B cell (primary cell): ENCODE data around the gene INSR. TPM values are rescaled to one million over a fixed set of nuclear protein-coding genes. Genes with fewer than 3 reads are reported as not detected.

ENCODE experiments used
- ATAC-seq: fragments of 200-7000 bp; cut with Tn5 transposase; one replicate; pipeline ENCODE4 v1.10.0; 2021; ENCODE audit warnings: low read depth, mild to moderate bottlenecking, moderate number of reproducible peaks, moderate library complexity
- CTCF ChIA-PET: fragments of 350-600 bp; sonication (Branson Sonifier 250); formaldehyde crosslinking; loops from one replicate; lab custom pipeline; 2021; ENCODE audit warnings: antibody characterized with exemption, inconsistent platforms; lab: Charles Lee
- POLR2A ChIA-PET: fragments of 350-600 bp; sonication (Branson Sonifier 250); formaldehyde crosslinking; loops from one replicate; lab custom pipeline; 2021; ENCODE audit warnings: antibody characterized with exemption; lab: Charles Lee
- DNase-seq: peaks from one replicate; pipeline ENCODE4 v3.0.0; 2013
- H2AFZ ChIP-seq: 2 replicates; pipeline ENCODE4 v1.6.1; 2012; ENCODE audit warnings: mild to moderate bottlenecking, low read depth, low read length; ENCODE audit not compliant: insufficient read depth, poor library complexity, severe bottlenecking
- H3K27ac ChIP-seq, 2 donors: 1 replicate in 1 of 2; 2 replicates in 1 of 2; pipeline ENCODE4 v1.5.1; 2012 to 2013; ENCODE audit warnings: low read length in 2 of 2, mild to moderate bottlenecking in 2 of 2, moderate library complexity in 1 of 2
- H3K27me3 ChIP-seq, 4 experiments: fragments of 200-600 bp in 1 of 4; sonication (generic) in 1 of 4; replicated peaks in 1 of 4; 1 replicate in 2 of 4; 2 replicates in 2 of 4; pipeline versions ENCODE4 v1.6.1 to v1.7.0; 2013 to 2016; ENCODE audit warnings: low read length in 3 of 4, mild to moderate bottlenecking in 2 of 4, mixed read lengths in 1 of 4, moderate library complexity in 1 of 4; ENCODE audit not compliant: insufficient read depth in 4 of 4, control insufficient read depth in 3 of 4; ENCODE audit errors: control extremely low read depth in 1 of 4
- H3K36me3 ChIP-seq, 2 experiments: replicated peaks in 1 of 2; 1 replicate in 1 of 2; 2 replicates in 1 of 2; pipeline versions ENCODE4 v1.6.1 to v1.7.1; 2013; ENCODE audit warnings: low read length in 1 of 2; ENCODE audit not compliant: insufficient read depth in 2 of 2, control insufficient read depth in 1 of 2; ENCODE audit errors: control extremely low read depth in 1 of 2, extremely low read depth in 1 of 2
- H3K4me1 ChIP-seq, 2 donors: fragments of 200-600 bp in 1 of 2; sonication (generic) in 1 of 2; 1 replicate in 1 of 2; 2 replicates in 1 of 2; pipeline versions ENCODE4 v1.5.1 to v1.6.1; 2013 to 2017; ENCODE audit warnings: low read length in 2 of 2; ENCODE audit not compliant: control insufficient read depth in 2 of 2, insufficient read depth in 2 of 2
- H3K4me2 ChIP-seq: replicated peaks from 2 replicates; pipeline ENCODE3; 2012; ENCODE audit warnings: mild to moderate bottlenecking, low read depth, low read length; ENCODE audit not compliant: poor library complexity, severe bottlenecking
- H3K4me3 ChIP-seq, 5 experiments: fragments of 200-600 bp in 1 of 5; sonication (generic) in 1 of 5; 1 replicate in 3 of 5; 2 replicates in 2 of 5; pipeline versions ENCODE4 v1.5.1 to v1.7.0; 2011 to 2016; ENCODE audit warnings: low read length in 4 of 5, mild to moderate bottlenecking in 4 of 5, low read depth in 2 of 5, control low read depth in 1 of 5, moderate library complexity in 1 of 5; ENCODE audit not compliant: insufficient read depth in 1 of 5; ENCODE audit errors: control extremely low read depth in 1 of 5, extremely low read depth in 1 of 5
- H3K79me2 ChIP-seq: fragments of 200-600 bp; sonication (generic); one replicate; pipeline ENCODE4 v1.6.0; 2016; ENCODE audit warnings: low read length; ENCODE audit not compliant: control insufficient read depth, insufficient read depth
- H3K9ac ChIP-seq: fragments of 200-600 bp; sonication (generic); 2 replicates; pipeline ENCODE4 v1.6.1; 2017; ENCODE audit warnings: mild to moderate bottlenecking, low read length, moderate library complexity
- H3K9me3 ChIP-seq, 3 donors: one replicate each; pipeline versions ENCODE4 v1.6.1 to v1.7.1; 2013; ENCODE audit warnings: low read length in 2 of 3; ENCODE audit not compliant: control insufficient read depth in 2 of 3, insufficient read depth in 1 of 3; ENCODE audit errors: control extremely low read depth in 1 of 3
- H4K20me1 ChIP-seq: 2 replicates; pipeline ENCODE4 v1.6.0; 2012; ENCODE audit warnings: mild to moderate bottlenecking, low read length; ENCODE audit not compliant: insufficient read depth, control insufficient read depth, poor library complexity, severe bottlenecking
- H3K27ac Mint-ChIP-seq: one replicate; pipeline ENCODE4 v1.8.0; 2021; ENCODE audit warnings: mixed read lengths
- H3K27me3 Mint-ChIP-seq: one replicate; pipeline ENCODE4 v1.8.0; 2021; ENCODE audit warnings: mixed read lengths
- H3K4me1 Mint-ChIP-seq: one replicate; pipeline ENCODE4 v1.8.0; 2021; ENCODE audit warnings: mixed read lengths
- H3K4me3 Mint-ChIP-seq: one replicate; pipeline ENCODE4 v1.8.0; 2021; ENCODE audit warnings: mixed read lengths
- H3K9me3 Mint-ChIP-seq: one replicate; pipeline ENCODE4 v1.8.0; 2022; ENCODE audit warnings: mixed read lengths; ENCODE audit not compliant: insufficient read depth
- CTCF ChIP-seq: fragments of 200-600 bp; IDR thresholded peaks from one replicate; pipeline ENCODE4 v1.8.0; 2022; ENCODE audit warnings: antibody characterized with exemption, mild to moderate bottlenecking
- EZH2 ChIP-seq: IDR thresholded peaks from 2 replicates; pipeline ENCODE4 v1.6.1; 2012; ENCODE audit warnings: borderline replicate concordance, low read depth, mild to moderate bottlenecking, moderate library complexity, low read length; ENCODE audit not compliant: insufficient read depth, poor library complexity, severe bottlenecking
- WGBS: methylation state at CpG from one replicate; pipeline ENCODE4 v1.1.5; 2013; ENCODE audit warnings: missing lambda C conversion rate; ENCODE audit not compliant: insufficient coverage; 5-methylcytosine and 5-hydroxymethylcytosine counted together
- intact Hi-C: fragments of 100-400 bp; cut with micrococcal nuclease; formaldehyde crosslinking; loops from one replicate; pipeline ENCODE4 v1.10.0; 2022
- polyA plus RNA-seq: library from polyadenylated mRNA; depleted of rRNA; stranded (reverse); fragments of >200 nt; gene quantifications from 2 replicates; pipeline ENCODE4 v1.2.3, GENCODE V29; 2012
- total RNA-seq, 2 donors: library from RNA; stranded (reverse); fragments of 120-200 nt in 1 of 2; gene quantifications; 1 replicate in 1 of 2; 2 replicates in 1 of 2; pipeline versions ENCODE4 v1.2.3 to v1.2.4, GENCODE V29; 2013 to 2022

Gene INSR
- total and polyA plus RNA-seq, 2 donors (not counting 1 experiment from before 2014, with no cell fraction given), result 1.4 to 6.3 TPM

DNA sequence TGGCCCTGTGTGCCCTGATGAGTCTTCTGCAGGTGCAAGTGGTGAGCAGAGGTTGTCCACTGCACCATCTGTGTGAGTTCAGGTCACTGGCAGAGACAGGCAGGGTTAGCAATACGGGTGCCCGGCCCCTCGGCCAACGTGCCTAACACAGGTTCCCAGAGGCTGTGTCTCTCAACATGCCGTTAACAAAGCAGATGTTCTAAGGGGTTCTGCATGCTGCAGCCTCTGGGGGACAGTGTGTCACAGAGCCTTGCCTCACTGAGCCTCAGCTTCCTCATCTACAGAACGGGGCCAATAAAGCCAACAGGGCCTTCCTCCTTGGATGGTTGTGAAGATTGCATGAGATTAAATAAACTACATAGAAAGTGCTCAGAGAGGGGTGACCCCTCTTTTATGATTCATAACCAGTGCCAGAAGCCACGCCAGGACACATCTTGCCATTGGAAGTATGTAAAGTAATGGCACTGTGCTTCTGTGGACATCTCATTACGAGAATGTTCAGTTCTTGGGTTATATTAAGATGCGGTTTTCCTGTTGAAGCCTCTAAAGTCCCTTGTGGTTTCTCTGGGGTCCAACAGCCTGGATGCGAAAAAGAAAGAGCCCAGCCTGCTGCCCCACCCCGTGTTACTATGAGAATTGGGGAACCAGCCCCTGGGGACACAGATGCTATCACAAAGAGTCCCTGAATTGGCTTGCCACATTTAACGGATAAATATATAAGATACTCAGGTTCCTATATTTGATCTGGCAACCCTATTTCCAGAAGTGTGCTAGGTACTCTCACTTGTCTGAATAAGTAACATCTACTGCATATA lies 43.4 kb upstream of the INSR start:
- Histone ChIP-seq H3K4me1 (peaks cover 88 to 100% of the 10 kb centered on the region in 2 donors), H2AFZ (peak overlapping the region; percentile 2), H3K9me3 (peaks cover 0 to 24% (median 4%) of the 10 kb centered on the region in 3 donors), H3K36me3 (no peaks in the 10 kb centered on the region), H3K27me3 (no peaks in the 10 kb centered on the region), H4K20me1 (no peaks in the 10 kb centered on the region), H3K4me2 (peak overlapping the region; percentile 78), H3K9ac (peak overlapping the region; percentile 51), H3K4me3 (peak overlapping the region in 4 of 5 experiments; percentile 6 to 56 (median 23)), H3K27ac (peak overlapping the region; percentile 83 to 84), H3K79me2 (peaks cover 26% of the 10 kb centered on the region)
- TF ChIP-seq EZH2 (no peak), CTCF (peak; percentile 0)
- ChIA-PET CTCF (interaction anchor here (0.9 to 10.8 kb wide), 9 partner anchors 8 to 235 kb away, joined by 3 to 179 read pairs (median 9); partner anchors contain the start of gene ARHGEF18), POLR2A (interaction anchor here (0.6 to 2.6 kb wide), 5 partner anchors 8 to 1138 kb away, joined by 3 to 29 read pairs (median 6); partner anchors contain the start of gene ARHGEF18)
- peak overlapping the region; percentile 94 for H3K27ac Mint-ChIP-seq
- DNase-seq, result peak; percentile 93
- ATAC-seq, result peak; percentile 82
- 0% methylated on average over 8 of the region's 12 CpGs for WGBS
- peak overlapping the region; percentile 83 for H3K4me3 Mint-ChIP-seq
- H3K27me3 Mint-ChIP-seq, result no peaks in the 10 kb centered on the region
- peaks cover 80% of the 10 kb centered on the region for H3K4me1 Mint-ChIP-seq
- no peaks in the 10 kb centered on the region for H3K9me3 Mint-ChIP-seq
- intact Hi-C loops, result loop anchor here (1.0 kb wide), 3 partner anchors 8 to 12 kb away; no protein-coding TSS in a partner anchor
